HCT116 (cell line): ENCODE results near the gene CCDC81. TPM values are rescaled to one million over a fixed set of nuclear protein-coding genes. Genes with fewer than 3 reads are reported as not detected.

Source experiments
- ATAC-seq: fragments of 200-7000 bp; cut with Tn5 transposase; 2 replicates; pipeline ENCODE4 v1.9.1; 2020; ENCODE audit warnings: mild to moderate bottlenecking, moderate library complexity
- BruUV-seq: library from RNA; stranded (reverse); fragments of 400-500 nt; replicated peaks from 2 replicates; lab custom pipeline; 2021; lab: Mats Ljungman, UMichigan
- CTCF ChIA-PET: fragments of 300-600 bp; sonication (Branson Sonifier 250); formaldehyde crosslinking; loops from one replicate; lab custom pipeline; 2021; ENCODE audit warnings: antibody characterized with exemption; lab: Charles Lee
- POLR2A ChIA-PET: fragments of 300-600, 350-600 bp; sonication (Branson Sonifier 250); formaldehyde crosslinking; loops from one replicate; lab custom pipeline; 2021; ENCODE audit warnings: antibody characterized with exemption; lab: Charles Lee
- RAD21 ChIA-PET, 2 experiments: fragments of 300-600 bp; sonication (Branson Sonifier 250); formaldehyde crosslinking; loops; one replicate each; lab custom pipeline; 2023; ENCODE audit warnings: low total read pairs in 2 of 2; ENCODE audit not compliant: uncharacterized antibody in 2 of 2, unreplicated experiment in 2 of 2, low non-redundant PET in 1 of 2; lab: Charles Lee
- DNase-seq: peaks from one replicate; pipeline ENCODE4 v3.0.0-alpha.2; 2010; ENCODE audit warnings: low read depth, low spot score
- H2AFZ ChIP-seq: fragments of 200-600 bp; shearing (Covaris generic), sonication (generic); 2 replicates; pipeline ENCODE4 v1.6.1; 2017; ENCODE audit warnings: low read depth, mixed run types, mixed read lengths, antibody characterized with exemption, low read length; ENCODE audit not compliant: poor library complexity, severe bottlenecking
- H3K27ac ChIP-seq: 2 replicates; pipeline ENCODE4 v1.5.1; 2012; ENCODE audit warnings: low read depth, low read length
- H3K27me3 ChIP-seq: fragments of 200-600 bp; sonication (generic); 2 replicates; pipeline ENCODE4 v1.6.1; 2016; ENCODE audit warnings: mixed run types, low read length, mixed read lengths; ENCODE audit not compliant: insufficient read depth
- H3K36me3 ChIP-seq, 2 experiments: fragments of 200-500 bp in 1 of 2; fragments of 200-600 bp in 1 of 2; sonication (Bioruptor generic) in 1 of 2; sonication (generic) in 1 of 2; 2 replicates each; pipeline versions ENCODE4 v1.5.1 to v1.6.1; 2014 to 2016; ENCODE audit warnings: low read length in 2 of 2, inconsistent platforms in 1 of 2, mixed read lengths in 1 of 2, mixed run types in 1 of 2; ENCODE audit not compliant: insufficient read depth in 2 of 2, control insufficient read depth in 1 of 2
- H3K4me1 ChIP-seq, 2 experiments: fragments of 200-600 bp in 1 of 2; sonication (generic) in 1 of 2; 2 replicates each; pipeline versions ENCODE4 v1.5.1 to v1.6.1; 2012 to 2017; ENCODE audit warnings: low read length in 2 of 2, inconsistent platforms in 1 of 2, mild to moderate bottlenecking in 1 of 2, mixed read lengths in 1 of 2, mixed run types in 1 of 2, moderate library complexity in 1 of 2; ENCODE audit not compliant: insufficient read depth in 2 of 2, control insufficient read depth in 1 of 2
- H3K4me2 ChIP-seq: fragments of 200-600 bp; sonication (generic); 2 replicates; pipeline ENCODE4 v1.6.1; 2017; ENCODE audit warnings: mixed run types, low read length, mixed read lengths
- H3K4me3 ChIP-seq, 2 experiments: fragments of 200-600 bp in 1 of 2; sonication (generic) in 1 of 2; replicated peaks in 1 of 2; 2 replicates each; pipeline ENCODE4 v1.5.1; 2011 to 2016; ENCODE audit warnings: low read length in 2 of 2, control low read depth in 1 of 2, low read depth in 1 of 2, mild to moderate bottlenecking in 1 of 2, mixed read lengths in 1 of 2, mixed run types in 1 of 2
- H3K79me2 ChIP-seq: fragments of 200-600 bp; sonication (generic); 2 replicates; pipeline ENCODE4 v1.6.1; 2017; ENCODE audit warnings: mild to moderate bottlenecking, mixed run types, low read length, moderate library complexity, mixed read lengths; ENCODE audit not compliant: insufficient read depth
- H3K9ac ChIP-seq: fragments of 200-600 bp; sonication (generic); 2 replicates; pipeline ENCODE4 v1.6.1; 2016; ENCODE audit warnings: low read length, mixed read lengths
- H3K9me2 ChIP-seq: fragments of 200-600 bp; sonication (generic), shearing (Covaris generic); 2 replicates; pipeline ENCODE4 v1.6.1; 2017; ENCODE audit warnings: mixed run types, mild to moderate bottlenecking, moderate library complexity; ENCODE audit not compliant: insufficient read depth
- H3K9me3 ChIP-seq, 2 experiments: fragments of 200-500 bp in 1 of 2; fragments of 200-600 bp in 1 of 2; sonication (Bioruptor generic) in 1 of 2; sonication (generic) in 1 of 2; 2 replicates each; pipeline ENCODE4 v1.6.1; 2014 to 2017; ENCODE audit warnings: low read length in 2 of 2, mixed read lengths in 2 of 2, inconsistent platforms in 1 of 2, low read depth in 1 of 2, mild to moderate bottlenecking in 1 of 2, mixed run types in 1 of 2, moderate library complexity in 1 of 2; ENCODE audit not compliant: control insufficient read depth in 1 of 2, insufficient read depth in 1 of 2
- H4K20me1 ChIP-seq: fragments of 200-600 bp; sonication (generic), shearing (Covaris generic); 2 replicates; pipeline ENCODE4 v1.6.1; 2017; ENCODE audit warnings: mixed run types, mild to moderate bottlenecking, moderate library complexity; ENCODE audit not compliant: insufficient read depth
- CBX3 ChIP-seq: IDR thresholded peaks from 2 replicates; pipeline ENCODE4 v1.6.1; 2012; ENCODE audit warnings: low read depth
- EGR1 ChIP-seq: IDR thresholded peaks from 2 replicates; pipeline ENCODE4 v1.6.1; 2012; ENCODE audit warnings: low read depth
- ELF1 ChIP-seq: IDR thresholded peaks from 2 replicates; pipeline ENCODE4 v1.6.1; 2012; ENCODE audit warnings: low read depth, borderline replicate concordance
- EZH2 ChIP-seq: fragments of 200-600 bp; sonication (generic); IDR thresholded peaks from 2 replicates; pipeline ENCODE4 v1.6.1; 2017; ENCODE audit warnings: antibody characterized with exemption, mixed run types
- FOSL1 ChIP-seq: IDR thresholded peaks from 2 replicates; pipeline ENCODE4 v1.6.1; 2012; ENCODE audit warnings: low read depth
- JUND ChIP-seq: IDR thresholded peaks from 2 replicates; pipeline ENCODE4 v1.6.1; 2012
- POLR2A ChIP-seq: IDR thresholded peaks from 2 replicates; pipeline ENCODE4 v1.7.0; 2011; ENCODE audit warnings: borderline replicate concordance; ENCODE audit not compliant: insufficient read depth, insufficient read length; ENCODE audit errors: extremely low read depth
- POLR2AphosphoS5 ChIP-seq: IDR thresholded peaks from 2 replicates; pipeline ENCODE4 v1.6.1; 2011; ENCODE audit warnings: mild to moderate bottlenecking, low read depth, low read length, moderate library complexity
- SP1 ChIP-seq: IDR thresholded peaks from 2 replicates; pipeline ENCODE4 v1.6.1; 2012; ENCODE audit warnings: low read depth
- YY1 ChIP-seq: IDR thresholded peaks from 2 replicates; pipeline ENCODE4 v1.6.1; 2011; ENCODE audit warnings: low read length, low read depth, moderate library complexity, mild to moderate bottlenecking; ENCODE audit not compliant: insufficient replicate concordance; ENCODE audit errors: extremely low read depth
- ZBTB33 ChIP-seq: IDR thresholded peaks from 2 replicates; pipeline ENCODE4 v1.6.1; 2011; ENCODE audit warnings: mild to moderate bottlenecking, low read length, moderate library complexity; ENCODE audit not compliant: insufficient replicate concordance; ENCODE audit errors: extremely low read depth
- ZFX ChIP-seq: fragments of 450-650 bp; IDR thresholded peaks from 2 replicates; pipeline ENCODE4 v1.6.1; 2017
- ZNF274 ChIP-seq: fragments of 200-500 bp; sonication (Bioruptor generic); IDR thresholded peaks from 2 replicates; pipeline ENCODE4 v1.6.1; 2014; ENCODE audit warnings: mild to moderate bottlenecking, low read depth, low read length, inconsistent platforms
- intact Hi-C: fragments of 100-400 bp; cut with micrococcal nuclease; formaldehyde crosslinking; loops from 2 replicates; pipeline ENCODE4 v1.10.0; 2022
- total RNA-seq: library from RNA; stranded (reverse); gene quantifications from one replicate; pipeline ENCODE4 v1.2.1, GENCODE V29; 2021; ENCODE audit not compliant: unreplicated experiment
- TF ChIP-seq, protein P1 (sequence below): IDR thresholded peaks from 2 replicates; pipeline ENCODE4 v1.6.1; 2012
- TF ChIP-seq, protein P2 (sequence below): IDR thresholded peaks from 2 replicates; pipeline ENCODE4 v1.6.1; 2012

The CCDC81 gene
- total RNA-seq, 1 experiment from 2014 or later = 0.69 TPM

DNA sequence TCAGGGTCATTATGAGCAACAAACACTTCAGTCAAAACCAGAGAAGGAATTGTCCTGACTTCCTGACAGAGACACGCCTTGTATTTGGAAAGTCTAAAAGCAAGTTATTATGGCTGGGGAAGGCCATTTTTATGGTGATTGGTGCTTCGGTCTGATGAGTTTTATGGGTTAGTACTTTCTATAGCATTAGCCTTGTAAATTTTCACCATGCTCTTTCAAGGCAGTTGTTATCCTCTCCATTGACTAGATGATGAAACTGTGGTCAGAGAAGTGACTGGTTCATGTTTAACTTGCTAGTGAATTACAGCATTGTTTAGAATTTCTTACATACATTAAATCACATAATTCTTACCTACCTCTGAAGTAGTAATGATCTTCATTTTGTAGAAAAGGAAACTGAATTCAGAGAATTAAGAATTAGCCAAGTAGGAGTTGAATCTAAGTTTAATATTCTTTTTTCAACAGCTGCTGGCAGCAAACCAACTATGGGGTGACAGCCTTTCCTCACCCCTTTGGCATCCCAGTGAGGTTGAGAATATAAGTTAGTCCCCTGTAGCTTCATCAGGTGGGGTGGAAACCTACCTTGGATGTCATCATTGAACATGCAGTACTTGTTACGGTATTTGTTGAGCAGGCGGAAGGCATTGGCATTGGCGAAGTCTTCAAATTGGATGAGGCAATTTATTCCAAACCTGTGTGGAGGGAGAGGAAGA, 90.0 kb downstream of the CCDC81 start:
- no TSS peak for BruUV-seq
- no peak for ATAC-seq

More for the DNA sequence above, 90.0 kb downstream of the CCDC81 start:
- Histone ChIP-seq H4K20me1 (no peaks in the 10 kb centered on the region), H3K36me3 (no peaks in the 10 kb centered on the region), H3K9me3 (no peaks in the 10 kb centered on the region), H3K4me2 (no peak overlapping the region), H3K9ac (no peak overlapping the region), H3K4me3 (no peak overlapping the region), H3K4me1 (peaks cover 10% of the 10 kb centered on the region in 2 experiments), H3K27me3 (no peaks in the 10 kb centered on the region), H3K79me2 (no peaks in the 10 kb centered on the region), H3K27ac (no peak overlapping the region), H2AFZ (no peak overlapping the region), H3K9me2 (no peaks in the 10 kb centered on the region)
- no peak for DNase-seq
- ChIA-PET RAD21 (no interaction called here), CTCF (no interaction called here), POLR2A (no interaction called here)
- intact Hi-C loops = no loop called here
- TF ChIP-seq EZH2 (no peak), POLR2AphosphoS5 (no peak), ELF1 (no peak), ZNF274 (no peak), EGR1 (no peak), POLR2A (no peak), ZBTB33 (no peak), YY1 (no peak), CBX3 (no peak), SP1 (no peak), FOSL1 (no peak), ZFX (no peak), JUND (no peak)
- TF ChIP-seq, protein P1, sequence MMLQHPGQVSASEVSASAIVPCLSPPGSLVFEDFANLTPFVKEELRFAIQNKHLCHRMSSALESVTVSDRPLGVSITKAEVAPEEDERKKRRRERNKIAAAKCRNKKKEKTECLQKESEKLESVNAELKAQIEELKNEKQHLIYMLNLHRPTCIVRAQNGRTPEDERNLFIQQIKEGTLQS = no peak
- TF ChIP-seq, protein P2, sequence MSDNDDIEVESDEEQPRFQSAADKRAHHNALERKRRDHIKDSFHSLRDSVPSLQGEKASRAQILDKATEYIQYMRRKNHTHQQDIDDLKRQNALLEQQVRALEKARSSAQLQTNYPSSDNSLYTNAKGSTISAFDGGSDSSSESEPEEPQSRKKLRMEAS = no peak
